NCI-H524 treated with DMSO at 0.1 percent for 48 hours (cell line): ENCODE measurements around the gene ENTPD7.

Experiments
- DNase-seq: peaks from one replicate; lab custom pipeline; 2025; lab: John Stamatoyannopoulos, UW

ENTPD7 gene

DNA sequence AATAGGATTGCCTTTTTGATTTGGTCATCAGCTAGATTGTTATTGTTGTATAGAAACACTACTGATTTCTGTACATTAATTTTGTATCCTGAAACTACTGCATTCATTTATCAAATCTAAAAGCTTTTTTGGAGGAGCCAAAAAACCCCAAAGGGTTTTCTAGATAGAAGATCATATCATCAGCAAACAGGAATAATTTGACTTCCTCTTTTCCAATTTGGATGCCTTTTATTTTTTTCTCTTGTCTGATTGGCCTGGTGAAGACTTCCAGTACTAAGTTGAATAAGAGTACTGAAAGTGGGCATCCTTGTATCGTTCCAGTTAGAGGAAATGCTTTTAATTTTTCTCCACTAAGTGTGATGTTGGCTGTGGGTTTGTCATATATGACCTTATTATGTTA is 10.6 kb upstream of the ENTPD7 start:
- no peak for DNase-seq

- DNase-seq: no peak
These were observed 6.4 kb upstream of the ENTPD7 start for GRCh38 chr10:99652800-99653390.

DNA sequence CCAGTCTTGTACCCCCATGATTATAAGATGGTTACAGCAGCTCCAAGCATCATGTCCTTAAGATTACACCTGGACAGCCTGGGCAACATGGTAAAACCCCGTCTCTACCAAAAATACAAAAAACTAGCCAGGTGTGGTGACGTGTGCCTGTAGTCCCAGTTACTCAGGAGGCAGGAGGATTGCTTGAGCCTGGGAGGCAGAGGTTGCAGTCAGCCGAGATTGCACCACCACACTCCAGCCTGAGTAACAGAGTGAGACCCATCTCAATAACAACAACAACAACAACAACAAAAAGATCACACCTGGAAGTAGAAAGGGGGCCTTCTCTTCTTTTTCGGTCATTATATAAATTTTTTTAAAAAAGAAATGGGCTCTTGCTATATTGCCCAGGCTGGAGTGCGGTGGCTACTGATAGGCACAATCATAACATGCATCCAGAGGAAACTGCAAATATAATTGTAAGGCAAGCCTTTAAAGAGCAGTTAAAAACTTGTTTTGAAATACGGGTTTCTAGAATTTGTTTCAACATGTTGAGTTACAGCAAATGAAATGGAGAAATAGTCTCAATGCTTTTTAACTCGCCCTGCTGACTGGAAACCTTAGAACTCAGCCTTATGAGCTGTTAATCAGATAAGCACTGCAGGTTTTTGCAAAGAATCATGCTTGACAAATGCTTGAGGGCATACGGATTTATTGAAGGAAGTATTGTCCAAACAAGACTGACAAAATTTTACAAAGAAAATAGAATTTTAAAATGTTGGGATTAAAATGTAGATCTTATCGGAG is 4.7 kb upstream of the ENTPD7 start:
- DNase-seq: no peak

GRCh38 chr10:99656199-99657064 is 2.9 kb upstream of the ENTPD7 start:
- no peak for DNase-seq

DNA sequence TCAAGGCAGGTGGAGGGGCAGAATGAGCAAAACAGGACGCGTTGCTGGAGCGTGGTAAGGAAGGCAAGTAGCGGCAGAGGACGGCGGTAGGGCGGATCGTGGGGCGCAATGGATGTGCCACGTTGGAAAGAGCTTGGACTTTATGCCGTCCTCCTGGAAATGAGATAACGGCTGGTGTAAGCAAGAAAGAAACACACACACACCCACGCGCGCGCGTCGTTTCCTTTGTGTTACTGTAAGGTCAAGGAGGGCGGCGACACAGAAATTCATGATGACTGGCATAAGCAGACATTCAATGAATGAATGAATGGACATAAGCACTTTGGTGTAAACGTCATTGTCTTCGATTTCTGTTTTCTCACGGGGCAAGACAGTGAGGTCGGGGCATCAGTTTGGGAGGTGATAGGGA is 683 bp upstream of the ENTPD7 start:
- no peak for DNase-seq

DNA sequence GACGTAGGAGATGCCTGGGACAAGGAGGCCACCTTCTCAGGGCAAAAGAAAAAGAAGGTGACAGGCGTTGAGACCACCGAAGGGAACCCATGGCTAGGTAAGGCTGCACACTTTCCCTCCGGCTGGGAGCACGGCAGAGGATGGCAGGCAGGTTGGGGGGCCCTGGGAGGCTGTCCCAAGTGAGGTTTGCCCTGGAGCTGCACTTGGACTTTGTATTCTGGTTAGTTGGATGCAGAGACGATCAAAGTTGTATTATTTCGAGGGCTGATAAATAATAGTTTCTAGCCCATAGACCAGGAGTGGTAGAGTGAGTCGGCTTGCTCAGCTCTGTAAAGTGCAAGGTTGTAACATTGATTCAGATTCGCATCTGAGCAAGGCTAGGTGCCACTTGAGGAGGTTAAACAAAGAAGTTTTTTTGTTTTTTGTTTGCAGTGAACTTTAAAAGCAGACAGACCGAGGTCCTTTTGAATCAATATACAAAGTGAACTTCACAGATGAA is 608 bp downstream of the ENTPD7 start:
- DNase-seq: no peak

DNA sequence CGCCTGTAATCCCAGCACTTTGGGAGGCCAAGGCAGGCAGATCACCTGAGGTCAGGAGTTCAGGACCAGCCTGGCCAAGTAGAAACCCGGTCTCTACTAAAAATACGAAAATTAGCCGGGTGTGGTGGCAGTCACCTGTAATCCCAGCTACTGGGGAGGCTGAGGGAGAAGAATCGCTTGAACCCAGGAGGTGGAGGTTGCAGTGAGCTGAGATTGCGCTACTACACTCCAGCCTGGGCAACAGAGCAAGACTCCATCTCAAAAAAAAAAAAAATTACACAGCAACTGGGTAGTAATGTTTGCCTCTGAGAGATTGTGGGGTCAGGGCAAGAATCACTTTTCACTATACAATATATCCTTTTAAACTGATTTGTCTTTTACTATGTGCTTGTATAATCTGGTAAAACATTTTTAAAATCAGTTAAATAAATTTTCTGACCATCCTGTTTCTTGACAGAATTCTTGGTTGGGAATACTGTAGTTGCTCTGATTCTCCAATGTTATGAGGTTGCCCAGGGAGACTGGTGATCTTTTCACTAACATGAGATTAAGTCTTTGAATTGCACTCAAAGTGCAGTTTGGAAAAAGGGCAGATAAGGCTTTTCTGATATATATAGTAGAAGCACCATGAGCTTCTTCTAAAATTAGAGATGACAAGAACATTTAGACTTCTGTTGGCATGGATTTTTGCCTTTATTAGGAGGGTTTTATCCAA is 1.5 kb downstream of the ENTPD7 start:
- DNase-seq: no peak

DNA sequence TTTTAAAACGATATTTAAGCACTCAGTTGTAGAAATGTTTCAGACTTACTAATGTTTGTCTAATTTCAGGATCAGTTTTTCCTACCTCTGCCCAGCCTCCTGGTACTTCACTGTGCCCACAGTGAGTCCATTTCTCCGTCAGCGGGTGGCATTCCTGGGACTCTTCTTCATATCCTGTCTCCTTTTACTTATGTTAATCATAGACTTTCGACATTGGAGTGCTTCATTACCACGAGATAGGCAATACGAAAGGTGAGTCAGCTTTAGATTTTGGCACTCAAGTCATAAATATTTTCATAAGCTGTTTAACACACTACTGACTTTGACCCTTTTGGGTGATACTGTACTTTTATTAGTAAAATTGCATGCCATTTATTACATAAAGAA is 2.1 kb downstream of the ENTPD7 start:
- no peak for DNase-seq

DNA sequence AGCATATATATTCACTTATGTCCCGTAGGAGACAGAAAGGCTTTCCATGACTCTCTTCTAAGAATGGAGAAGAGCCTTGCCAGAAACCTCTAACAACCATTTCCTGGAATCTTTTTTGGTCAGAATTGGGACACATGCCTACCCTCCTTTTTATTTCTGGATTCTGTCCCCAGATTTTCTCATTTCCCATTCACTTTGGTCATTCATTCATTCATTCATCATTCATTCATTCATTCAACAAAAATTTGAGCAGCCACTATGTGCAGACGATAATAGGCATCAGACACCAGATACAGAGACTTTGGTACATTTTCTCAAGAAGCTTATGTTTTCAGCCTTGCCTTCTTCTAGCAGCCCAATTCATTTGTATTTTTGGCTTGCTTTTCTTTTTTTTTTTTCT is 6.0 kb downstream of the ENTPD7 start:
- no peak for DNase-seq

DNA sequence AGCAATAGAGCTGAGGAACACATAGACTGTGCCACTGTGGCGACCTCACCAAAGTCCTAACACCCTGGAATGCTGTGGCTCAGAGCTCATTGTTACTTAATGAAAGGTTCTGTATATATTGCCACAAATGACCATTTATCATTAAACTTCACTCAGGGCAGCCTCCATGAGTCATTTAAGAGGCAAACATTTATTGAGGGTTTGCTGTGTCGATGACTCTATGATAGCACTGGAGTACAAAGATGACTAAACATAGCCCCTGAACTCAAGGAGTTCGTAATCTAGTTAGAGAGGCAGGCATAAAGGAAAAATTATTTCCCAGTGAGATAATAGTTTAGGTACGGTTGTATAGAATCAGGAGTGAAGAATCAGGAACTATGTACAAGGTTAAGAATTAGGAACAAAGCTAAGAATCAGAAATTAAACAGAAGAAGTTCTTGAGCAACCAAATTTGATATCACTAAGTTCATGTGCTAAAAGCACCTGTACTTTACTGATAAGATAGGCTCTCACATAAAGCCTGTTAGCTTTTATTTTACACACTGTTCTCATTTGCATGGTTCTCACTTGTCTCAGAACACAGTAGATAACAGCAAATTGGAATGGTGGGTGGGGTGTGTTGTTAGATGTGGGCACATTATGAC is 7.9 kb downstream of the ENTPD7 start:
- no peak for DNase-seq

GRCh38 chr10:99671386-99671785 is 12.1 kb downstream of the ENTPD7 start:
- no peak for DNase-seq

GRCh38 chr10:99672884-99673283 is 13.6 kb downstream of the ENTPD7 start:
- DNase-seq: no peak

GRCh38 chr10:99673492-99673891 is 14.2 kb downstream of the ENTPD7 start:
- no peak for DNase-seq

DNA sequence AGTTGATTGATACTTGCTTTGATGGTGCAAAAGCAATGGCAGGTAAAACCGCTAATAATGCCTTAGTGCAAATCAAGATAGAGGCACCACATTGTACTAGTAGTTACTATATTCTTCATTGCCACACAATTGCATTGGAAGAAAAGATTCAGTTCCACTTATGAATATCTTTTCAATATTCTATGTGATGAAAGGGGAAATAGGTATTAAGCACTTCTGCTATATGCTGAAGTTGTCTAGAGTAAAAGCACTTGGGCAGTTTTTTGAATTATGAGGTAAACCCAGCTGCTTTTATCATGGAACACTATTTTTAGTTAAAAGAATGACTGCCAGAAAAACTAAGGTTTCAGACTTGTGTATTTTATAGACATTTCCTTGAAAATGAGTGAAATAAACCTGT is 15.5 kb downstream of the ENTPD7 start:
- no peak for DNase-seq

DNA sequence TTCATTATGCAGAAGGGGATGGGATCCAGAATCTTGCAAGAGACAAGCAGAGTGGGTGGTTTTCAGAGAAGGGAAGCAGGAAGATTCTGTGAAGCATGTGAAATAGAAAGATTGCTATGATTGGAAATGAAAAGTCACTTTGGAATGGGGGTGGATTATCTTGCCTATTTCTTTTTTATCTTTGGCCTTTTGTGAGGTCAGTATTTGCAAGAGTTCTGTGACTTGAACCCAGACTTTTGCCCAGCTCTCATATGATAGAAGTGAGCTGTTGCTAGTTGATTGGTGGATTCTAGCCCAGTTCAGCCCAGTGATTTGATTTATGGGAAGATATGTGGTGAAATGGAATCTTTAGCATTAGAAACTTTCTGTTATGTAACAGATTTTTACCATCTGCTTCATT is 17.1 kb downstream of the ENTPD7 start:
- DNase-seq: no peak

DNA sequence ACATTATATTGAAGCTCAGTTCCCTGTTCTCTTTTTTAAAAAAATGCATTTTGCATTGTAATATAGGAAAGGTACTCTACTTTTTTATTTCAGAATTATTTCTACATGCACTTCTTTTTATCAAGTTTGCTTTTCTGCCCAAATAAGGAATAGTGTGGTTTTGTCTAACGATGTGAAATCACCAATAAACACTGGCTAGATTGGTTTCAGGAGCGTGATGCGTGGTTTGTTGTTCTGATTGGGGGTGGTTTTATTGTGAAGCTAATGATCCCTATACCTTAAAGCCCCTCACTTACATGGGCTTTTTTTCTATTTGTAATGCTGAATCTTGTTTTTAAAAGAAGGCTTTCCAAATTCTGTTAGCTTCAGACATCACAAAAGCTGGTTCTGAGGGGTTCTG is 17.6 kb downstream of the ENTPD7 start:
- no peak for DNase-seq

DNA sequence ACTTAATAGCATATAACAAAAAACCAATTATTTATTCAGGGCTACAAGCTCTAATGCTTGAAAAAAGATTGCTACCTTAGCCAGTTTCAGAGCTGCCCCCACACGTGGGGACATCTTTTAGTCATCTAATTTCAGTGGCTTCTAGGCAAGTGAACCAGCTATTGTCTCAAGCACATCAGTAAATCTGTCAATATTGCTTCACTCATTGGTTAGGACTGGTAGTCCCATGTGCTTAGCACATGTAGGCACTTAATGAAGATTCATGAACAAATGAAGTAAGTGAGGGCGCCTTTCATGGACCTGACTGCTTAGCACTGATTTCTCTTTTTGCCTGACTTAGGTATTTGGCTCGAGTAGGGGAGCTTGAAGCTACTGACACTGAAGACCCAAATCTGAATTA is 19.6 kb downstream of the ENTPD7 start:
- DNase-seq: no peak

GRCh38 chr10:99681553-99681952 is 22.2 kb downstream of the ENTPD7 start:
- DNase-seq: no peak

DNA sequence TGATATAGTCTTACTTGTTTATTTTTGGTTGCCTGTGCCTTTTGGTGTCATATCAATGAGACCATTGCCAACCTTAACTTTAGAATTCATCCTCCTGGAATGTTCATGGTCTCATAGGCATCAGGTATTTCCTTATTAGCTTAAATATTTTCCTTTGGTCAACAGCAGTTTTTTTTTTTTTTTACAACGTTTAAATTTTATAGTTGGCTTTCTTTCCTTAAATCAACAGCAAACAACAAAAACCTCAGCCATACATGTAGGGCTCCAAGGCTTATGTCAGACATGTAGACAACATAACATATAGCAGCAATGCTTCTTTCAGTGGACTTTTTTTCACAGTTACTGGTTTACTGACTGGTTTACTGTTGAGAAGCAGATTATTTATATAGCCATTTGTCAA is 22.7 kb downstream of the ENTPD7 start:
- DNase-seq: no peak

DNA sequence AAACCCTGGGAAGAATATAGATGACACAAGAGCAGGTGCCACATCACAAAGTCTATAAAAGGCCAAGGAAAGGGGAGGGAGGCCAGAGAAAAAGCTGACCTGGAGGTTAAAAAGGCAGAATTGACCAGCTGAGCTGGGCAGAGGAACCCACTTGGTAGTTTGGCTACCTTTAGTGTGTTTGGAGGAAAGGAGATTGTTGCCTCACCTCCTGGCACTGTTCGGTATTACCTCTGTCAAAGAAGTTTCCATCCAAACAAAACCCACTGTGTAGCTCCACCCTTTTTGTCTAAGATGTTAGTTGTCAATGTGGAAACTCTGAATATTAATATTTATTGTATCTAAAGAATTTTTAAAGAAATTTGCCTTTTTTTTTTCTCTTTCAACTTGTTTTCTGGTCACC is 23.4 kb downstream of the ENTPD7 start:
- no peak for DNase-seq

GRCh38 chr10:99685597-99685967 is 26.3 kb downstream of the ENTPD7 start:
- no peak for DNase-seq

DNA sequence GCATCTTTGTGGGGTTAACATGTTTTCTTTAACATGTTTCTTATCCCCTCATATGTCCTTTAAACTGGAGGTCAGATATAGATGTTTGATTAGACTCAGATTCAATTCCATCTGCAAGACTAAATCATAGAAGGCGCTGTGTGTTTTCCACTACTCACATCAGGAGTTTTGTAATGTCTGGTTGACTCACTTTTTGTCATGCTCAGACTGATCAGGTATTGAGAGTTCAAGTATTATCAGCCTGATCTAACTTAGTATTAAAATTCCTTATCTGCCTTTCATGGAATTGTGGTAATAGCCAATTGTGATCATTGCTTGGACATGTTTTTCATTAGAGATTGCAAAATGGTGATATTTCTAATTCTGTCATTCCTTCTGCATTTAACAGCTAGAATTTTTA is 30.2 kb downstream of the ENTPD7 start:
- no peak for DNase-seq
